ENCODE results near the gene PSMD2.
"Not testable (repeated sequence)": the region's sequence is repeated elsewhere in the genome, so short reads cannot be mapped to it uniquely, and the experiment has no call there.

Gene PSMD2

DNA sequence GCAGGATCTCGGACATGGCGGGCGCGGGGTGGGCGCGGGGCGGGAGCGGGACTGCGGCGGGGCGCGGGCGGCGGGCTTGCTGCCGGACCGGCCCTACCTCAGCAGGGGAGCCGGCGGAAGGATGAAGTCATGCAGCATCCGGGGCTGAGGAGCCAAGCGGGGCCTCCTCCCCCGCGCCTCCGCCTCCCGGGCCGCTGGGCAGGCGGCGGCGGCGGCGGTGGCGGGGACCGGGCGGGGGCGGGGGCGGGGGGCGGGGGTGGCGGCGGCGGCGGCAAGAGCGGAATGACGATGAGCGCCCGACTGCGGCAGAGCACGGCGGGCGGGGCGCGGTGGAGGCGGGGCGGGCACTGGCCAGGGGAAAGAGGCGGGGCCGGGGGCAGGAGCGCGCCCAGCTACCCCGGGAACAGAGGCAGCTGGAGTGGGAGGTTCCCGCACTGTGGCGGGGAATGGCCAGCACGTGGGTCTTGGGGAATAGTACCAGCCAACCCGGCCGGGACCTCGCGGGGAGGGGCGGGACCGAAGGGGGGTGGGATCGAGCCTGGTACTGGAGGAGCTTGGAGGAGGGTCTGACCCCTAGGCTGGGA, 37.7 kb upstream of the PSMD2 start, which contains the start of gene CAMK2N2:
Gene CAMK2N2, minus strand, starts transcription at position 284 of the 584 bp plus-strand sequence. Its CDS starts 268 bp downstream, at position 16.
- Histone ChIP-seq H2AFZ (ENCODE audit: low read depth, low read length, severe bottlenecking) (peak within 1 kb of the TSS; percentile 54), H3K27ac (ENCODE audit: low read depth, low read length) (no peak within 1 kb of the TSS), H3K9ac (ENCODE audit: low read length) (peak within 1 kb of the TSS; percentile 41), H4K20me1 (ENCODE audit: low read depth, low read length) (no peaks in the 10 kb centered on the region), H3K36me3 (ENCODE audit: low read length) (no peaks in the 10 kb centered on the region), H3F3A (ENCODE audit: insufficient read depth) (no peaks in the 10 kb centered on the region; the same call in 1 of the 2 replicates), H3K79me2 (ENCODE audit: insufficient read depth, low read length) (no peaks in the 10 kb centered on the region), H3K9me3 (ENCODE audit: insufficient read depth, low read length) (no peaks in the 10 kb centered on the region), H3K4me2 (ENCODE audit: low read depth, low read length, poor library complexity, severe bottlenecking) (peak within 1 kb of the TSS; percentile 67), H3K27me3 (ENCODE audit: low read length) (no peaks in the 10 kb centered on the region), H3K9me2 (replicated peaks; ENCODE audit: insufficient read depth, low read length) (no peaks in the 10 kb centered on the region), H3K4me3 (ENCODE audit: insufficient read depth, low read length, poor library complexity, severe bottlenecking) (peak within 1 kb of the TSS; percentile 47)
- TF ChIP-seq EZH2phosphoT487 (conservative IDR thresholded peaks at IDR 0.05; ENCODE audit: low read length): no peak
- TF ChIP-seq, protein P1, sequence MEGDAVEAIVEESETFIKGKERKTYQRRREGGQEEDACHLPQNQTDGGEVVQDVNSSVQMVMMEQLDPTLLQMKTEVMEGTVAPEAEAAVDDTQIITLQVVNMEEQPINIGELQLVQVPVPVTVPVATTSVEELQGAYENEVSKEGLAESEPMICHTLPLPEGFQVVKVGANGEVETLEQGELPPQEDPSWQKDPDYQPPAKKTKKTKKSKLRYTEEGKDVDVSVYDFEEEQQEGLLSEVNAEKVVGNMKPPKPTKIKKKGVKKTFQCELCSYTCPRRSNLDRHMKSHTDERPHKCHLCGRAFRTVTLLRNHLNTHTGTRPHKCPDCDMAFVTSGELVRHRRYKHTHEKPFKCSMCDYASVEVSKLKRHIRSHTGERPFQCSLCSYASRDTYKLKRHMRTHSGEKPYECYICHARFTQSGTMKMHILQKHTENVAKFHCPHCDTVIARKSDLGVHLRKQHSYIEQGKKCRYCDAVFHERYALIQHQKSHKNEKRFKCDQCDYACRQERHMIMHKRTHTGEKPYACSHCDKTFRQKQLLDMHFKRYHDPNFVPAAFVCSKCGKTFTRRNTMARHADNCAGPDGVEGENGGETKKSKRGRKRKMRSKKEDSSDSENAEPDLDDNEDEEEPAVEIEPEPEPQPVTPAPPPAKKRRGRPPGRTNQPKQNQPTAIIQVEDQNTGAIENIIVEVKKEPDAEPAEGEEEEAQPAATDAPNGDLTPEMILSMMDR (IDR thresholded peaks at IDR 0.05; ENCODE audit: insufficient read depth, low read length, poor library complexity, severe bottlenecking): no peak

GRCh38 chr3:184261854-184262763, 36.9 kb upstream of the PSMD2 start:
- H4K20me1 ChIP-seq (ENCODE audit: low read depth, low read length): no peaks in the 10 kb centered on the region
- H3K9ac ChIP-seq (ENCODE audit: low read length): peak overlapping the region; percentile 39

GRCh38 chr3:184262764-184263179, 36.3 kb upstream of the PSMD2 start:
- TF ChIP-seq EZH2phosphoT487 (conservative IDR thresholded peaks at IDR 0.05; ENCODE audit: low read length): no peak
- TF ChIP-seq, protein P1 (IDR thresholded peaks at IDR 0.05; ENCODE audit: insufficient read depth, low read length, poor library complexity, severe bottlenecking): no peak
- Histone ChIP-seq H3K9ac (ENCODE audit: low read length) (no peak overlapping the region), H3K79me2 (ENCODE audit: insufficient read depth, low read length) (no peaks in the 10 kb centered on the region), H3K9me2 (replicated peaks; ENCODE audit: insufficient read depth, low read length) (no peaks in the 10 kb centered on the region), H3K27me3 (ENCODE audit: low read length) (no peaks in the 10 kb centered on the region), H3K9me3 (ENCODE audit: insufficient read depth, low read length) (no peaks in the 10 kb centered on the region), H3K27ac (ENCODE audit: low read depth, low read length) (no peak overlapping the region), H3K4me2 (ENCODE audit: low read depth, low read length, poor library complexity, severe bottlenecking) (no peak overlapping the region), H2AFZ (ENCODE audit: low read depth, low read length, severe bottlenecking) (no peak overlapping the region), H3K4me3 (ENCODE audit: insufficient read depth, low read length, poor library complexity, severe bottlenecking) (no peak overlapping the region), H4K20me1 (ENCODE audit: low read depth, low read length) (no peaks in the 10 kb centered on the region), H3F3A (ENCODE audit: insufficient read depth) (no peaks in the 10 kb centered on the region), H3K36me3 (ENCODE audit: low read length) (no peaks in the 10 kb centered on the region)

More at GRCh38 chr3:184261854-184262763, 36.9 kb upstream of the PSMD2 start:
- TF ChIP-seq, protein P1 (IDR thresholded peaks at IDR 0.05; ENCODE audit: insufficient read depth, low read length, poor library complexity, severe bottlenecking): no peak
- no peak for TF ChIP-seq EZH2phosphoT487 (conservative IDR thresholded peaks at IDR 0.05; ENCODE audit: low read length)
- peak overlapping the region; percentile 38 for H3K4me3 ChIP-seq (ENCODE audit: insufficient read depth, low read length, poor library complexity, severe bottlenecking)
- H3K9me2 ChIP-seq (replicated peaks; ENCODE audit: insufficient read depth, low read length): no peaks in the 10 kb centered on the region
- H3K27me3 ChIP-seq (ENCODE audit: low read length): no peaks in the 10 kb centered on the region
- peak overlapping the region; percentile 54 for H2AFZ ChIP-seq (ENCODE audit: low read depth, low read length, severe bottlenecking)
- H3K79me2 ChIP-seq (ENCODE audit: insufficient read depth, low read length): no peaks in the 10 kb centered on the region
- no peak overlapping the region for H3K27ac ChIP-seq (ENCODE audit: low read depth, low read length)
- H3K36me3 ChIP-seq (ENCODE audit: low read length): no peaks in the 10 kb centered on the region
- peak overlapping the region; percentile 67 for H3K4me2 ChIP-seq (ENCODE audit: low read depth, low read length, poor library complexity, severe bottlenecking)
- H3K9me3 ChIP-seq (ENCODE audit: insufficient read depth, low read length): no peaks in the 10 kb centered on the region
- no peaks in the 10 kb centered on the region for H3F3A ChIP-seq (ENCODE audit: insufficient read depth)

- not testable (repeated sequence) for H3K9me2 ChIP-seq (replicated peaks; ENCODE audit: insufficient read depth, low read length); H3K4me2 ChIP-seq (ENCODE audit: low read depth, low read length, poor library complexity, severe bottlenecking); H3K9me3 ChIP-seq (ENCODE audit: insufficient read depth, low read length); H3K79me2 ChIP-seq (ENCODE audit: insufficient read depth, low read length); H4K20me1 ChIP-seq (ENCODE audit: low read depth, low read length); H2AFZ ChIP-seq (ENCODE audit: low read depth, low read length, severe bottlenecking); H3K27ac ChIP-seq (ENCODE audit: low read depth, low read length); H3F3A ChIP-seq (ENCODE audit: insufficient read depth); H3K27me3 ChIP-seq (ENCODE audit: low read length); H3K4me3 ChIP-seq (ENCODE audit: insufficient read depth, low read length, poor library complexity, severe bottlenecking); H3K36me3 ChIP-seq (ENCODE audit: low read length); H3K9ac ChIP-seq (ENCODE audit: low read length)
These were observed 31.8 kb upstream of the PSMD2 start for GRCh38 chr3:184267249-184267648.
